Stimulated activated CD4-positive, alpha-beta T cell treated with anti-CD3 and anti-CD28 coated beads, Interleukin-2, amount 100 ng/mL, for 4 hours (primary cell): ENCODE measurements around the gene COLEC12.
"Not testable (repeated sequence)": the region's sequence is repeated elsewhere in the genome, so short reads cannot be mapped to it uniquely, and the experiment has no call there.

Experiments
- DNase-seq: peaks from one replicate; pipeline ENCODE4 v3.0.0-alpha.2; 2020; ENCODE audit warnings: low read depth

COLEC12 gene

GRCh38 chr18:318791-319291, 181.7 kb downstream of the COLEC12 start:
- DNase-seq: no peak

DNA sequence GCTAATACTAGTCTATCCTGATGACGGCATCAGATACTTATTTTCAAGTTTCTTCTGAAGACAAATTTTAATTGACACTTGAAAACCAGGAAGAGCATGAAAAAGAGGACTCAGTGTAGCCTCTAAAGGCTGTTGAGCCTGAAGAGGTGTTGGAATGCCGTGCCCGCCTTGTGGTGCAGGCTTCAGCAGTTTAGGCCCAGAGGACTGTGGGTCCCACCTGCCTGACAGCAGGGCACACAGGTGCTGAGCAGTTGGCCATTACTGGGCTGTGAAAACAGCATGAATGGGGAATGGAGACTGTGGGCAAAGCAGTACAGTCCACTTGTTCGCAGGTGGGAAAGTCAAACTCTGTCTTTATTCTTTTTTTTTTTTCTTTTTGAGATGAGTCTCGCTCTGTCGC, 182.9 kb downstream of the COLEC12 start:
- no peak for DNase-seq

- DNase-seq: no peak
Measured at GRCh38 chr18:316393-316792, 184.1 kb downstream of the COLEC12 start.

- DNase-seq: no peak
Measured at GRCh38 chr18:313931-314330, 186.6 kb downstream of the COLEC12 start.

DNA sequence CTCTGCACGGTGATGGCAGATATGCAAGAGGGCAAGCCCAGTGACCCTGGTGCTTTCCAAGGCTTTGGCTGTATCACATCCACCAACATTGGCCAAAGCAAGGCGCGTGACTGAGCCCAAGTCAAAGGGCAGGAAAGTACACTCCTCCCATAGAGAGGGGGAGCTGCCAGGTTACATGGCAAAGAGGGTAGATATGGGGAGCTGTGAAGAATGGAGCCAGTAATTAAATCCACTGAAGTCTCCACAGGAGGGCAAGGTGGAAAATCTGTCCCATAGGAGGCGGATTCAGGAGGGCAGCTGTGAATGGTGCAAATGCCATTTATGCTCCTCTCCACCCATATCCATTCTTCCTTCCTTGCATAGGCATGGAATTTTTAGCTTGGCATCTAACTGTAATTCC, 188.1 kb downstream of the COLEC12 start:
- no peak for DNase-seq

GRCh38 chr18:310042-310441, 190.5 kb downstream of the COLEC12 start:
- no peak for DNase-seq

GRCh38 chr18:308086-308485, 192.4 kb downstream of the COLEC12 start:
- DNase-seq: not testable (repeated sequence)

DNA sequence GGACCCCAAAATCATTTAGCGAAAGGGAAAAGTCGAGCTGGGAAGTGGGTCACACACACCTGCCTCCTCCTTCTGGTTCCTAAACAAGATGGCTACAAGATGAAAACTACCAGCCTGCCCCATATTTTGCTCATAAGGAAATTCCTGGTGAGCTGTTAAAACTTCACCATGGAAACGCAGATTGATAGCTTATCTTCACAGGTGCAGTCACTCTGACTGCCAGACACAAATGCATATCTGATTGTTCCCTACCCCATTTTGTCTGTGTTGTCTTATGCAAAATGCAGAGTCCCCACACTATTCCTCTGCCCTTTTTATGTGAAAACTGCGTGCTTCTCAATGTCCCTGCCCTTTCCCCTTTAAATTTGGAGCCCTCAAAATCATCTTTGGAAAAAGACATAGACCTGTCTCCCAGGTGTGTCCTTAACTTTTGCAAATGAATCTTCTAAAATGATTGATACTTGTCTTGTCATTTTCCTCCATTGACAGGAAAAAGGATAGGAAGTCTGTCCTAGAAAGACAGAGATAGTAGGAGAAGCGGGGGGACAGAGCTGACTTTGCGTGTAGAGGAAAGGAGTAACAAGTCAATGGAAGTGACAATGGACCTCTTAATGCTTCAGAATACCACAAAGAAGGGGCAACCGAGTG, 193.8 kb downstream of the COLEC12 start:
- DNase-seq: no peak

DNA sequence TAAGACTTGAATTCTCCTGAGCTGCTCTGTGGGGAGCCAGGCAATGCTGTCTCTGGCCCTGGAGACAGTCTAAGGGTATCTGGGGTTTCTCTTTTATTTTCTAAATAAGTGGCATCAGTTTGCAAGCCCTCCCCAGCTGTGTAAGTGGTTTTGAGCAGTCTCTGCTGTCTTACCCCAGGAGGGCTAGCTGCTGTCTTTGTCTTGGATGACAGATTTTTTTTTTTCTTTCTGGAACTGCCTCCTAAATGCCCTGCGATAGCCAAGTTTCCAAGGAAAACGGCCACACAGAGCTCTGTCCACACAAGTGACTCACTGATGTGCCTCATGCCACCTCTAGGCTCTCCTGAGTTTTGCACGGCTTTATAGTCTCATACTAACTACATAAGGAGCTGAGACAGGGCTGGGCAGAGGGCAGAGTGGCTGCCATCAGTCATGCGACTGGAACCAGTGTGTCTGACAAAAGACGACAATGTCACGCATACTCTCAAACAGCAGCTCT, 195.4 kb downstream of the COLEC12 start:
- no peak for DNase-seq

GRCh38 chr18:303607-304006, 196.9 kb downstream of the COLEC12 start:
- DNase-seq: no peak

- no peak for DNase-seq
Measured at GRCh38 chr18:303011-303410, 197.5 kb downstream of the COLEC12 start.

DNA sequence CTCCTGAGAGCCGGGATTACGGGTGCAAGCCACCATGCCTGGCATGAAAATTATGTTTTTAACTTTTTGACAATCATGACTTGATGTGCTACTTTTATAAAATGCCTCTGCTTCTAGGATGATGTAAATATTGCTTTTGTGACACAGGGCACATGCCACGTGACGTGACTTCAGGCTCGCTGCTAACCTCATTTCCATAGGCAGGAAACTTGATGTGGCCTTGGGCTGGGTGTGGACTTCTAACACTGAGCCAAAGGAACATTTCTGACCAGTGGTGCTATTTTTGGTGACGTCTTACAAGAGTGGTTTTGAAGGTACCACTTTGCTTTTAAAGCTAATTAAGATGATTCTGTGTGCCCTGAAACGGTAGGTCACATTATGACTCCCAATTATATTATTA, 198.4 kb downstream of the COLEC12 start:
- DNase-seq: no peak

GRCh38 chr18:297936-298335, 202.6 kb downstream of the COLEC12 start:
- no peak for DNase-seq

- no peak for DNase-seq
Measured at GRCh38 chr18:295756-296490, 204.6 kb downstream of the COLEC12 start.

DNA sequence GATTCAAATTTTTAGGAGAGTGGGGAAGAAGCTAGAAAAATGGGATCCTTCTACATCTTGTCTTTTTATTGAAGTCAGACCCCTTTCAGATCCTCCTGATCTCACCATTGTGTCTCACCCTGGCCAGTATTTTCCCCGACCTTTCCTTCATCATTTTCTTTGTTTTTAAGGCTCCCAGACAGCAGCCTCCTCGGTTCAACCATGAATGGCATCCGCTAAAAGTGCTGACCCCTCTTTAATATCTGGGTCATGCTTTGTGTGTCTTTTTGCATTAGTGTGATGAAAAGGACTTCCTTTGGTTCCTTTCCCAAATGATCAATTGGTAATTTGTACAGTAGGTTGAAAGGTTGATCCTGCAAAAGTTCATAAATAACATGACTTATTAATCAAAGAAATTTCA, 205.9 kb downstream of the COLEC12 start:
- DNase-seq: no peak

DNA sequence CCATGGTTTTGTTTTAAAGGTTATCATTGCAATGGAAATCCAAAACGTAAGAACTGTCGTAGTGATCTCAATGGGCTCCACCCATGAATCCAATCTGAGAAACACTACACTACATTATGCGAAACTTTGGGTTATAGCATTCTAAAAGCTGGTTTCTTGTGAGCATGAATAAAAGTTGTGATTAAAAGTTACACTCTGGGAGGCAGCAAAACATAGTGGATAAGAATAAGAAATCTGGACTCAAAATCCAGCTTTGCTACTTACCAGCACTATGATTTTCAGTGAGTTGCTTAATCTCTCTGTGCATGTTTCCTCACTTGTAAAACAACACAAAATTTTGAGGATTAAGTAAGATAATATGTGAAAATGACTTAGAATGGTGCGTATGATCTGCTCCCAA, 207.0 kb downstream of the COLEC12 start:
- no peak for DNase-seq

GRCh38 chr18:292271-292670, 208.2 kb downstream of the COLEC12 start:
- DNase-seq: no peak

GRCh38 chr18:289970-290369, 210.5 kb downstream of the COLEC12 start:
- not testable (repeated sequence) for DNase-seq

GRCh38 chr18:289026-289425, 211.5 kb downstream of the COLEC12 start:
- no peak for DNase-seq

DNA sequence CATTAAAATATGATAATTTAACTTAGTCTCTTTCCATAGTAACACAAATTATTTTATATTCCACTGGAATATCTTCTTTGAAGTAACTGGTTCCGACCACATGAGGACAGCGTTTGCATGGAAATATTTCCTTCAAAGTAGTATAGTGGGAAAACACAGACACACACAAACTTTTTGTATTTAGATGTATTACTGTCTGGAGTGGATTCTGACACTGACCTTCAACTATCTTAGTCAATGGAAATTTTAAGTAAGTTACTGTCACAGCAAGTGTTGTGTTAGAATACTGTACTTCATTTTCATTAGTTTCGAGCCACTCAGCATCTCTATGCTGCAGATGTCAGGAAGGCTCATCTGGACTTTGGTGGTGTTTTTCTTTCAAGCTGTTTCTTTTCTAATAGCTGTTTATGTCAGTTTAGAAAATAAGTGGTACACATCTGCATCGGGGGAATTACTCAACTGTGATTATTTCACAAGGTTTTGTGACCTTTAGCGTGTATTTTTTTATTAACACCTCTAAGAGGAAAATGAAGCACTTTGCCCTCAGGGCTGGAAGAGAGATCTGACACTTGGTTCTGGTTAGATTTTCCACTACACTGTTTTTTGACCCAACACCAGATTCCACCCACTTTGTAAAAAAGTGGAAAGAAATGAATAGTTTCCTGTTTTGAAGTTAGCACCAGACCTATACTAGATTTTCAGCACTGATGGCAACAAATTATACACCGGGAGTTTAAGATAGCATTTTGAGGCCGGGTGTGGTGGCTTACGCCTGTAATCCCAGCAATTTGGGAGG, 213.8 kb downstream of the COLEC12 start:
- no peak for DNase-seq

DNA sequence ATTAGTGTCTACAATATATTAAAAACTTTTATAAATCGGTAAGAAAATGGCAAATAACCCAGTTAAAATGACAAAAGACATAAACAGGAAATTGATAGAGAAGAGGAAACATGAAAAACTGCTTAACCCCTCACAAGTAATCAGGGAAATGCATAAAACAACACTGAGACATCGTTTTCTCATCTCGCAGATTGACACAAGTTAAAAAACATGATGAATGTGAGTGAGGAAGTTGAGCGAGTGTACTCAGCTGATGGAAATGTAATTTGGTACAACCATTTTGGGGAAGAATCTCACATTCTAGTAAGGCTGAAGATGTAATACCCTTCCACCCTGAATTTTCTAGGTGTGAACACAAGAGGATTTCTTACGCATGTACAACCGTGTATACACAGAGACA, 214.7 kb downstream of the COLEC12 start:
- DNase-seq: no peak

DNA sequence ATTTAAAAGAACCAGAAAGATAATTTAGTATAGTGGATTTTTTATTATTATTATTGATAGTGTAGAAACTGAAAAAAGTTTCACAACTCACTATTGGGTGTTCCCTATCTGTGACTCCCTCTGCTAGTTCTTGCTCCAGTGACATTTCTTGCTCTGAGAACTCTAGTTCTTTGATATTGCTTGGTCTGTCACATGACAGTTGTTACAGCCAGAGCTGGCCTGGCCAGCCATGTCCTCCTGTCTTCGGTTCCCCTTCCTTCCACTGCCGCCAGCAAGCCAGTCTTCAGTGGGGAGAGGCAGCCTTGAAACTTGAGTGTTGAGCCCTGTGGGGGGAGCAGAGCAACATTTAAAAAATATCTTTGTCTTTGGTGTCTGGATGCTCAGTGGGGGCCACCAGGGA, 225.0 kb downstream of the COLEC12 start:
- no peak for DNase-seq

- no peak for DNase-seq
Measured at GRCh38 chr18:274313-274712, 226.2 kb downstream of the COLEC12 start.
